ENCODE results near the gene GLI3. TPM values are rescaled to one million over a fixed set of nuclear protein-coding genes. Genes with fewer than 3 reads are reported as not detected.

The GLI3 gene
- total RNA-seq, 1 experiment from 2014 or later, result 45.0 TPM

DNA sequence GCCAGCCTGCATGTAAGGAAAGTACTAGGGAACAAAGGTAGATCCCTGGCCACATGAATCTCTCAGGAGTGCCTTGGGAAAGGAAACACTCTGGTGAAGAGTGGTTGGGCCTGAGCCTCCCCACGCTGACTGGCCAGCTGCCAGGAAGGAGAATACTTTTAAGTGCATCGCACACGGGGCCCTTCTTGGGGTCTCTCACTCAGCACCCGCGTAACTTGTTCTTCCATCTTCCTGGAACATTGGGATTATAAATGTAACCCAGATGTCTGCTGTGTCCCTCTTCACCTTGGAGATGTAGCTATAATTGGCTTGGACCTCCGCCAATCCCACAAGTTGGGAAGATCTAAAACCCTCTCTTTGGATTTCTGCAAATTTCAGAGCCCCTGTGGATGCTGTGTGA, 4.4 kb upstream of the GLI3 start:
- Histone ChIP-seq H2AK5ac (ENCODE audit: insufficient read length, low read length) (no peak overlapping the region), H3K23me2 (ENCODE audit: insufficient read length, low read depth, low read length, poor library complexity, severe bottlenecking) (peaks cover 14% of the 10 kb centered on the region), H3K4me2 (ENCODE audit: insufficient read depth, insufficient read length, low read length) (no peak overlapping the region), H2BK120ac (ENCODE audit: low read depth, low read length, poor library complexity, severe bottlenecking) (no peak overlapping the region), H4K91ac (ENCODE audit: insufficient read length, low read depth, low read length) (no peak overlapping the region), H2AFZ (ENCODE audit: low read length) (no peak overlapping the region), H3K27ac (ENCODE audit: insufficient read length, low read depth, low read length) (no peak overlapping the region), H3K14ac (ENCODE audit: insufficient read depth, low read length) (no peak overlapping the region), H3K18ac (ENCODE audit: insufficient read length, low read depth, low read length) (no peak overlapping the region), H3T11ph (ENCODE audit: low read length) (no peak overlapping the region), H3K9me3 (ENCODE audit: control insufficient read depth, low read depth, low read length) (no peaks in the 10 kb centered on the region), H3K56ac (ENCODE audit: insufficient read length, low read depth, low read length) (no peak overlapping the region), H3K23ac (ENCODE audit: insufficient read length, low read depth, low read length) (no peak overlapping the region), H2BK12ac (ENCODE audit: insufficient read length, low read depth, low read length) (no peak overlapping the region), H3K4ac (ENCODE audit: low read depth, low read length) (no peak overlapping the region), H3K4me1 (ENCODE audit: insufficient read depth, low read length) (0 out of 2 replicates have a peak, but pooled peaks cover 3% of the 10 kb centered on the region), H4K5ac (ENCODE audit: insufficient read length, low read depth, low read length) (no peak overlapping the region), H2BK5ac (ENCODE audit: insufficient read length, low read length) (no peak overlapping the region), H4K20me1 (ENCODE audit: control insufficient read depth, insufficient read depth, insufficient read length) (no peaks in the 10 kb centered on the region), H3K27me3 (ENCODE audit: insufficient read depth, low read length) (no peaks in the 10 kb centered on the region; the same call in 1 of the 2 replicates), H3K9ac (ENCODE audit: extremely low read depth, insufficient read length, low read length) (no peak overlapping the region), H3K79me1 (ENCODE audit: insufficient read depth, low read depth, low read length, poor library complexity, severe bottlenecking) (no peaks in the 10 kb centered on the region), H3K79me2 (ENCODE audit: insufficient read depth, low read length) (no peaks in the 10 kb centered on the region), H2BK20ac (ENCODE audit: low read depth, low read length, poor library complexity, severe bottlenecking) (no peak overlapping the region), H4K8ac (replicated peaks; ENCODE audit: insufficient read length, low read depth, low read length) (no peak overlapping the region), H2BK15ac (ENCODE audit: low read depth, low read length) (no peak overlapping the region)
- H3K9me3 Mint-ChIP-seq, result no peaks in the 10 kb centered on the region; a peak in 1 of 5 replicates
- H3K27me3 Mint-ChIP-seq (ENCODE audit: low read depth), result peaks cover 36% of the 10 kb centered on the region
- H3K4me1 Mint-ChIP-seq, result peaks cover 25 to 29% of the 10 kb centered on the region in 2 experiments
- no peaks in the 10 kb centered on the region for H3K36me3 Mint-ChIP-seq (ENCODE audit: insufficient read depth in 1 of 3, low read depth in 3 of 3)
- no peak overlapping the region for H3K27ac Mint-ChIP-seq
- TF ChIP-seq, protein P1, sequence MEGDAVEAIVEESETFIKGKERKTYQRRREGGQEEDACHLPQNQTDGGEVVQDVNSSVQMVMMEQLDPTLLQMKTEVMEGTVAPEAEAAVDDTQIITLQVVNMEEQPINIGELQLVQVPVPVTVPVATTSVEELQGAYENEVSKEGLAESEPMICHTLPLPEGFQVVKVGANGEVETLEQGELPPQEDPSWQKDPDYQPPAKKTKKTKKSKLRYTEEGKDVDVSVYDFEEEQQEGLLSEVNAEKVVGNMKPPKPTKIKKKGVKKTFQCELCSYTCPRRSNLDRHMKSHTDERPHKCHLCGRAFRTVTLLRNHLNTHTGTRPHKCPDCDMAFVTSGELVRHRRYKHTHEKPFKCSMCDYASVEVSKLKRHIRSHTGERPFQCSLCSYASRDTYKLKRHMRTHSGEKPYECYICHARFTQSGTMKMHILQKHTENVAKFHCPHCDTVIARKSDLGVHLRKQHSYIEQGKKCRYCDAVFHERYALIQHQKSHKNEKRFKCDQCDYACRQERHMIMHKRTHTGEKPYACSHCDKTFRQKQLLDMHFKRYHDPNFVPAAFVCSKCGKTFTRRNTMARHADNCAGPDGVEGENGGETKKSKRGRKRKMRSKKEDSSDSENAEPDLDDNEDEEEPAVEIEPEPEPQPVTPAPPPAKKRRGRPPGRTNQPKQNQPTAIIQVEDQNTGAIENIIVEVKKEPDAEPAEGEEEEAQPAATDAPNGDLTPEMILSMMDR (conservative IDR thresholded peaks at IDR 0.05), result no peak
- no CpG with 5 or more reads among the region's 6 CpGs for WGBS (ENCODE audit: extremely low coverage, insufficient read length, low lambda C conversion rate)
- H3K4me3 Mint-ChIP-seq, result no peak overlapping the region
- no peak for DNase-seq
